ENCODE results near the gene RNPS1.

The RNPS1 gene

GRCh38 chr16:2238150-2238837, 29.6 kb downstream of the RNPS1 start:
- ChIA-PET POLR2A (interaction anchor here (0.7 to 1.5 kb wide), 4 partner anchors 13 to 23 kb away, joined by 3 to 8 read pairs (median 4); partner anchors contain the start of genes ECI1 and PGP), CTCF (interaction anchor here (0.6 to 0.7 kb wide), 2 partner anchors 13 to 215 kb away, joined by 4 read pairs; partner anchors contain the start of gene ECI1)
- TF ChIP-seq LEF1 (IDR thresholded peaks at IDR 0.05; ENCODE audit: borderline replicate concordance) (no peak), TARDBP (IDR thresholded peaks at IDR 0.05) (no peak), ELF4 (IDR thresholded peaks at IDR 0.05) (no peak), PKNOX1 (IDR thresholded peaks at IDR 0.05) (no peak), BHLHE40 (IDR thresholded peaks at IDR 0.05; ENCODE audit: borderline replicate concordance) (no peak), SP1 (IDR thresholded peaks at IDR 0.05) (no peak), ZNF384 (IDR thresholded peaks at IDR 0.05) (no peak), FOXM1 (IDR thresholded peaks at IDR 0.05; ENCODE audit: borderline replicate concordance) (no peak), FOXK2 (IDR thresholded peaks at IDR 0.05) (no peak), SUZ12 (IDR thresholded peaks at IDR 0.05) (no peak), NFRKB (IDR thresholded peaks at IDR 0.05) (no peak), FOXA1 (IDR thresholded peaks at IDR 0.05) (no peak)
- no peak for DNase-seq (ENCODE audit: extremely low spot score)

GRCh38 chr16:2237493-2238149, 30.3 kb downstream of the RNPS1 start:
- DNase-seq (ENCODE audit: extremely low spot score), result no peak
- TF ChIP-seq NFRKB (IDR thresholded peaks at IDR 0.05) (no peak), FOXA1 (IDR thresholded peaks at IDR 0.05) (no peak), ARNT (IDR thresholded peaks at IDR 0.05) (no peak), SP1 (IDR thresholded peaks at IDR 0.05) (no peak), CTBP1 (IDR thresholded peaks at IDR 0.05; ENCODE audit: borderline replicate concordance) (no peak), TARDBP (IDR thresholded peaks at IDR 0.05) (no peak), FOXK2 (IDR thresholded peaks at IDR 0.05) (no peak), SUZ12 (IDR thresholded peaks at IDR 0.05) (no peak), LEF1 (IDR thresholded peaks at IDR 0.05; ENCODE audit: borderline replicate concordance) (no peak), HDGF (IDR thresholded peaks at IDR 0.05; ENCODE audit: borderline replicate concordance) (no peak), FOXM1 (IDR thresholded peaks at IDR 0.05; ENCODE audit: borderline replicate concordance) (no peak), ELF4 (IDR thresholded peaks at IDR 0.05) (no peak), PKNOX1 (IDR thresholded peaks at IDR 0.05) (no peak), ZNF384 (IDR thresholded peaks at IDR 0.05) (no peak), L3MBTL2 (conservative IDR thresholded peaks at IDR 0.05) (no peak), BHLHE40 (IDR thresholded peaks at IDR 0.05; ENCODE audit: borderline replicate concordance) (no peak)
- POLR2A ChIA-PET, result interaction anchor here (1.4 to 1.5 kb wide), 2 partner anchors 14 to 23 kb away, joined by 4 to 8 read pairs; partner anchors contain the start of genes ECI1 and PGP
- CTCF ChIA-PET, result no interaction called here

- ChIA-PET CTCF (no interaction called here), POLR2A (interaction anchor here (1.4 kb wide), 2 partner anchors 13 to 15 kb away, joined by 4 read pairs; partner anchors contain the start of gene ECI1)
- no peak for TF ChIP-seq SUZ12 (IDR thresholded peaks at IDR 0.05)
- TF ChIP-seq LEF1 (IDR thresholded peaks at IDR 0.05; ENCODE audit: borderline replicate concordance), result no peak
- no peak for TF ChIP-seq ARNT (IDR thresholded peaks at IDR 0.05)
- TF ChIP-seq L3MBTL2 (conservative IDR thresholded peaks at IDR 0.05), result no peak
- no peak for TF ChIP-seq CTBP1 (IDR thresholded peaks at IDR 0.05; ENCODE audit: borderline replicate concordance)
- TF ChIP-seq FOXM1 (IDR thresholded peaks at IDR 0.05; ENCODE audit: borderline replicate concordance), result no peak
- no peak for TF ChIP-seq ELF4 (IDR thresholded peaks at IDR 0.05)
- no peak for TF ChIP-seq NFRKB (IDR thresholded peaks at IDR 0.05)
- TF ChIP-seq TARDBP (IDR thresholded peaks at IDR 0.05), result no peak
- no peak for TF ChIP-seq PKNOX1 (IDR thresholded peaks at IDR 0.05)
- TF ChIP-seq SP1 (IDR thresholded peaks at IDR 0.05), result no peak
- TF ChIP-seq FOXA1 (IDR thresholded peaks at IDR 0.05), result no peak
- TF ChIP-seq HDGF (IDR thresholded peaks at IDR 0.05; ENCODE audit: borderline replicate concordance), result no peak
- no peak for TF ChIP-seq ZNF384 (IDR thresholded peaks at IDR 0.05)
- no peak for TF ChIP-seq BHLHE40 (IDR thresholded peaks at IDR 0.05; ENCODE audit: borderline replicate concordance)
- DNase-seq (ENCODE audit: extremely low spot score), result no peak
These were observed 30.8 kb downstream of the RNPS1 start for GRCh38 chr16:2237102-2237482.

GRCh38 chr16:2236337-2237101, 31.4 kb downstream of the RNPS1 start, which contains the start of gene DNASE1L2:
Gene DNASE1L2 (plus strand): TSS chr16:2236444. CDS start chr16:2236817, 373 bp downstream.
- TF ChIP-seq FOXA1 (IDR thresholded peaks at IDR 0.05) (no peak), FOXM1 (IDR thresholded peaks at IDR 0.05; ENCODE audit: borderline replicate concordance) (no peak), TARDBP (IDR thresholded peaks at IDR 0.05) (no peak), ELF4 (IDR thresholded peaks at IDR 0.05) (no peak), NFRKB (IDR thresholded peaks at IDR 0.05) (no peak), ZNF384 (IDR thresholded peaks at IDR 0.05) (no peak), SUZ12 (IDR thresholded peaks at IDR 0.05) (no peak), L3MBTL2 (conservative IDR thresholded peaks at IDR 0.05) (no peak), LEF1 (IDR thresholded peaks at IDR 0.05; ENCODE audit: borderline replicate concordance) (no peak), CTBP1 (IDR thresholded peaks at IDR 0.05; ENCODE audit: borderline replicate concordance) (no peak), FOXK2 (IDR thresholded peaks at IDR 0.05) (no peak)
- CTCF ChIA-PET, result no interaction called here
- DNase-seq (ENCODE audit: extremely low spot score), result no peak
- POLR2A ChIA-PET, result interaction anchor here (0.6 to 1.4 kb wide), 4 partner anchors 13 to 81 kb away, joined by 3 to 4 read pairs (median 4); partner anchors contain the start of genes ECI1 and TRAF7

Measured in HEK293T (cell line).